ENCODE measurements around the gene KDM7A. TPM values are rescaled to one million over a fixed set of nuclear protein-coding genes. Genes with fewer than 3 reads are reported as not detected.

Gene KDM7A
- total and polyA plus RNA-seq, 10 donors = 2.5 to 41.5 (median 22.1) TPM

GRCh38 chr7:140136073-140136472 is 40.7 kb downstream of the KDM7A start:
- Histone ChIP-seq H3K27me3 (replicated peaks in 1 of 7) (no peaks in the 10 kb centered on the region), H3K27ac (no peak overlapping the region), H3K36me3 (peaks cover 0 to 61% (median 26%) of the 10 kb centered on the region in 6 donors), H3K4me1 (peaks cover 0 to 28% (median 0%) of the 10 kb centered on the region in 6 donors), H3K4me3 (no peak overlapping the region), H3K9me3 (no peaks in the 10 kb centered on the region)
- intact Hi-C loops (cut with DNase I; ENCODE audit: low total_unique reads) = no loop called here
- DNase-seq = no peak
- TF ChIP-seq CTCF (IDR thresholded peaks at IDR 0.05 in 8 of 11, conservative IDR thresholded peaks at IDR 0.05 in 3 of 11) (no peak), POLR2AphosphoS5 (IDR thresholded peaks at IDR 0.05) (no peak), POLR2A (IDR thresholded peaks at IDR 0.05) (no peak)

- 80 to 93% (median 84%) methylated on average over 2 of the region's 2 CpGs for WGBS, 5 donors
- Histone ChIP-seq H3K27me3 (replicated peaks in 1 of 7) (no peaks in the 10 kb centered on the region), H3K4me3 (no peak overlapping the region), H3K36me3 (peaks cover 0 to 82% (median 32%) of the 10 kb centered on the region in 6 donors), H3K9me3 (no peaks in the 10 kb centered on the region), H3K4me1 (peaks cover 0 to 11% (median 0%) of the 10 kb centered on the region in 6 donors), H3K27ac (no peak overlapping the region)
- DNase-seq = no peak
- TF ChIP-seq POLR2AphosphoS5 (IDR thresholded peaks at IDR 0.05) (no peak), CTCF (IDR thresholded peaks at IDR 0.05 in 8 of 11, conservative IDR thresholded peaks at IDR 0.05 in 3 of 11) (no peak), POLR2A (IDR thresholded peaks at IDR 0.05) (no peak)
- intact Hi-C loops (cut with DNase I; ENCODE audit: low total_unique reads) = no loop called here
Observed at GRCh38 chr7:140134039-140134438, 42.7 kb downstream of the KDM7A start.

GRCh38 chr7:140127360-140128127 is 49.2 kb downstream of the KDM7A start:
- intact Hi-C loops (cut with DNase I; ENCODE audit: low total_unique reads) = no loop called here
- Histone ChIP-seq H3K4me3 (no peak overlapping the region), H3K27me3 (replicated peaks in 1 of 7) (no peaks in the 10 kb centered on the region), H3K36me3 (peaks cover 0 to 100% (median 46%) of the 10 kb centered on the region in 6 donors), H3K9me3 (no peaks in the 10 kb centered on the region), H3K4me1 (peaks cover 0 to 13% (median 0%) of the 10 kb centered on the region in 6 donors), H3K27ac (no peak overlapping the region)
- no peak for DNase-seq
- 94 to 100% (median 98%) methylated on average over 1 of the region's 1 CpG for WGBS, 5 donors
- TF ChIP-seq CTCF (IDR thresholded peaks at IDR 0.05 in 8 of 11, conservative IDR thresholded peaks at IDR 0.05 in 3 of 11) (no peak), POLR2A (IDR thresholded peaks at IDR 0.05) (no peak), POLR2AphosphoS5 (IDR thresholded peaks at IDR 0.05) (no peak)

GRCh38 chr7:140126435-140127034 is 50.2 kb downstream of the KDM7A start:
- no peaks in the 10 kb centered on the region for H3K9me3 ChIP-seq
- H3K36me3 ChIP-seq = peaks cover 0 to 97% (median 41%) of the 10 kb centered on the region in 6 donors
- H3K27ac ChIP-seq = no peak overlapping the region
- H3K4me1 ChIP-seq = peaks cover 0 to 23% (median 3%) of the 10 kb centered on the region in 6 donors
- intact Hi-C loops (cut with DNase I; ENCODE audit: low total_unique reads) = no loop called here
- no peaks in the 10 kb centered on the region for H3K27me3 ChIP-seq (replicated peaks in 1 of 7)
- H3K4me3 ChIP-seq = no peak overlapping the region
- WGBS, 5 donors = 91 to 98% (median 94%) methylated on average over 6 of the region's 6 CpGs
- no peak for TF ChIP-seq CTCF (IDR thresholded peaks at IDR 0.05 in 8 of 11, conservative IDR thresholded peaks at IDR 0.05 in 3 of 11)
- no peak for TF ChIP-seq POLR2A (IDR thresholded peaks at IDR 0.05)
- TF ChIP-seq POLR2AphosphoS5 (IDR thresholded peaks at IDR 0.05) = no peak
- DNase-seq = no peak

Measured in spleen (tissue), 11 donors.